Amygdala (tissue), 56 donors: Measurements from ENCODE around the gene LHX2.

ENCODE experiments used
- DNase-seq, 56 donors: peaks; one replicate each; lab custom pipeline; 2025; lab: John Stamatoyannopoulos, UW

Gene LHX2

DNA sequence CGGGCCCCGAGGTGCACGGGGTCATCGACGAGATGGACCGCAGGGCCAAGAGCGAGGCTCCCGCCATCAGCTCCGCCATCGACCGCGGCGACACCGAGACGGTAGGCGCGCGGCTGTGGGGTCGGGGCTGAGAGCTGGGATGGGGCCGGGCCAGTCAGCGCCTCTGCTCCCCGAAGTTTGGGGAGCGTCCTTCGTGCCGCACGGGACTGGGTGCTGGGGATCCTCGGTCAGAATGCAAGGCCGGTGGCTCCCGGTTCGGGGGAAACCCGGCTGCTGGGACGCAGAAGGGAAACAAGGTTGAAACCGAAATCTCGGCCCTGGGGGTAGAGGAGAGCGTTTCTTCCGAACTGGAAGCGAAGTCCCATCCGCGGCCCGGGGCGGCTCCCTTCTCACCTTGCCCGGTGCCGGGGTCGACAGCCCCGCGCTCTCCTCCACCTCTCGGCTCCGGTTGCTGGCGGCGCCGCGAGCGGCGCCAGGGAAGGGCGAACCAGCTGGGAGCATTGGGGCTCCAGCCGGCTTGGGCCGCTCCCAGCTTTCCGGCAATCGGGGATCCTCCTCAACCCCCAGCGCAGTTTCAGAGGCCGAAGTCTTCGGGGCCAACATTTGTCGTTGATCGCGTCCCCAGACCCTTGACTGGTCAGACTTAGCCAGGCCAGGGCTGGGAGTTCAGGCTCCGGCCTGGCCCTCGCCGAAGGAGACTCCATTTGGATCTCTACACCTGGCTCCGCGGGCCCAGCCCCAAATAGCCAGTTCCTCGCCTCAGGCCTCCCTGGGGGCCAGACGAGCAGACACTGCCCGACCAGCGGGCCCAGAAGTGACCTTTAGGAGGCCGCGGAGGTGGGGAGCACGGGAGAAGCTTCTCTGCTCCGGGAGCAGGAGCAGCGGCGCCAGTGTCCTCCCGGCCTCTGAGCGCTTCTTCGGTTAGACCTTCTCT lies 1.1 kb downstream of the LHX2 start:
- no peak for DNase-seq

DNA sequence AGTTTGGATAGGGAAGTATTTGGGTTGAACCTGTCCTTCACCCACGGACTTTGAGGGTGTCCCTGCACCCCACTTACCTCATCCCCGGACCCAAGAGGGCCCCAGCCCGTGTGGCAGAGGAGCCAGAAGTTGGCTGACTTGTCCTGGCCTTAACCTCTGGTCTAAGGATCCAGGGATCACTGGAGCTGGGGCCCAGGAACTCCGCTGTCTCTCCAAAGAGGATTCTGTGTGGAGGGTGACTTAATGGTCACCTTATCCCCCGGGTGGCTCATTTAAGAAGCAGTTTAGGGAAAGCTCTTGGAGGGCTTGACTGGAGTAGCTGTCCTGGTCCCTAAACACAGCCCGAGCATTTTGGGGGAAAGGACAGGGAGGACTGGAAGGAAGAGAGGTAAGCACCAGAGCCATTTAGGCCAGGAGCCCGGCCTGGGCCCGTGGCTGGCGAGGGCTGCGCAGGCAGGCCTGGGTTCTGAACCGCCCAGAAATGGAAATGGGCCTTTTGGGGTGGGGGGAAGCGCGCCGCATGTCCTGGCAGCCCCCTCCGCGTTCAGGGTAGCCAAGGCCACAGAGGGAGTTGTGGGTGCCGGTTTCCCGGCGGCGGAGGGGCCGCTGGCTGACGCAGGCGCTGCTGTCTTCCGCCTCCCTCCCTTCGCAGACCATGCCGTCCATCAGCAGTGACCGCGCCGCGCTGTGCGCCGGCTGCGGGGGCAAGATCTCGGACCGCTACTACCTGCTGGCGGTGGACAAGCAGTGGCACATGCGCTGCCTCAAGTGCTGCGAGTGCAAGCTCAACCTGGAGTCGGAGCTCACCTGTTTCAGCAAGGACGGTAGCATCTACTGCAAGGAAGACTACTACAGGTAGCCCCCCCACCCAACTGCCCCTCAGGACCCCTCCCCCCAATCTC lies 2.0 kb downstream of the LHX2 start:
- peak in 1 of 56 donors; percentile 35 for DNase-seq

DNA sequence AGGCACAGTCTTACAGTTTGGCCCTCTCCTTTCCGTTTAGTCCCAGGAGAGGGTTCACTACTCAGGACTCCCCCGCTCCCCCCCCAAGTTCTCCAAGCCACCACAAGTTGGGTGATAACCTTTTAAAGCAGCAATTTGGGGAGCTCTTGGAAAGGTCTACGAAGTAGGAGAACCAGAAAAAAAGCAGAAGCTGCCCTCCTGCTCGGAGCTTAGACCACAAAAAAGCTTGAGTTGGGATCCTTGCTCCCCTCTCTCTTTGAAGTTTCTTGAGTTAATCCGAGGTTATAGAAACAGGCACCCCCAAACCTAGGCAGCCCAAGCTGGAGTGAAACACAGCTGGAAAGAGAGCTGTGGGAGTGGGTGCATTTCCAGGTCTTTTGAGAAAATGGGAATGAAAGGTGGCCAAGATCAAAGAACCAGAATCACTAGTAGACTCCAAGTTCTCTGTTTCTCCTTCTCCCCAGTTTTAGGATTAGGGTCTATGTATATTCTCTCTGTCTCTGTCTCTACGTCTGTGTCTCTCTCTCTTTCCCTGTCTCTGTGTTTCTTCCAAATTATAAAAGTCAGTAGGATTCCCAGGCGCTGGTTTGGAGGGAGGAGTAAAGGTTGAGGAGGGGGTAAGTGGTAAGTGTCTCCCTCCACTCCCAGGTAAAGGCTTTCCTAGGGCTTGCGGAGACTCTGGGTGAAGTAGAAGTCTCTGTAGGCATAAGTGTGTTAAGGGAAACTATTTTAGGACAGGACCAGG lies 2.8 kb downstream of the LHX2 start:
- DNase-seq = no peak

DNA sequence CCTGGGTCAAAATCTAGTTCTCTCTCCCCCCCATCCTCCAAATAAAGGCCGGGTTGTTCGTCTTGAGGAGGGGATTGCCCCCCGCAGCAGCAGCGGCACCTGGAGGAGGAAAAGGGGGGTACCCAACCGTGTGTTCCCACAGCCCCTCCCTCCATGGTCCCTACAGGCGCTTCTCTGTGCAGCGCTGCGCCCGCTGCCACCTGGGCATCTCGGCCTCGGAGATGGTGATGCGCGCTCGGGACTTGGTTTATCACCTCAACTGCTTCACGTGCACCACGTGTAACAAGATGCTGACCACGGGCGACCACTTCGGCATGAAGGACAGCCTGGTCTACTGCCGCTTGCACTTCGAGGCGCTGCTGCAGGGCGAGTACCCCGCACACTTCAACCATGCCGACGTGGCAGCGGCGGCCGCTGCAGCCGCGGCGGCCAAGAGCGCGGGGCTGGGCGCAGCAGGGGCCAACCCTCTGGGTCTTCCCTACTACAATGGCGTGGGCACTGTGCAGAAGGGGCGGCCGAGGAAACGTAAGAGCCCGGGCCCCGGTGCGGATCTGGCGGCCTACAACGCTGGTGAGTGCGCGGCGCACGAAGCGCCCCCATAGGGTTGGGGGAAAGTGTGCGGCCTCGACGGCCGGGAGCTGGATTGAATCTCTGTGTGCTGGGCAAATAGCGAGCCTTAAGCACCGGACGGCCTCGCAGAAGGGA lies 3.5 kb downstream of the LHX2 start:
- DNase-seq = no peak

DNA sequence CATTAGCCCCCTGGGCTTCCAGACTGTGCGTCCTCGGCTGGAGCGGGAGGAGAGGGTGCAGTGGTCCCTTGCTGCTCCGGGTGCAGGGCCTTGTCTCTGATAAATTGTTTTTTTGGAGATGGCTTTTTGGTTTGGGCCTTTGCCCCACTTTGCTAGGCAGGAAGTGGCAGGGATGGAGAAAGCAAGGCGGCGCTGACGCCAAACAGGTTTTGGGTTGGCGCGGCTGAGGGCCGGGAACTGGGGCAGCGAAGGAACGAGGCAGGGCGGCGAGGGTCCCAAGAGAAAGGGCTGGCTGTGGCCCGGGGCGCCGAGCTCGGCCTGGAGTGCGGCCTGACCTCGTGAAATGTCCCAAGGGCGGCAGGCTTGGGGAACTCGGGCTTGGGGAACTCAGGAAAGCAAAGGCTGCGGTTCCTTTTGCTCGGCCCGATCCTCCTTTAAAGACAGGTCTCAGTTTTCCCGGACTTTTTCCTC lies 4.1 kb downstream of the LHX2 start:
- no peak for DNase-seq

DNA sequence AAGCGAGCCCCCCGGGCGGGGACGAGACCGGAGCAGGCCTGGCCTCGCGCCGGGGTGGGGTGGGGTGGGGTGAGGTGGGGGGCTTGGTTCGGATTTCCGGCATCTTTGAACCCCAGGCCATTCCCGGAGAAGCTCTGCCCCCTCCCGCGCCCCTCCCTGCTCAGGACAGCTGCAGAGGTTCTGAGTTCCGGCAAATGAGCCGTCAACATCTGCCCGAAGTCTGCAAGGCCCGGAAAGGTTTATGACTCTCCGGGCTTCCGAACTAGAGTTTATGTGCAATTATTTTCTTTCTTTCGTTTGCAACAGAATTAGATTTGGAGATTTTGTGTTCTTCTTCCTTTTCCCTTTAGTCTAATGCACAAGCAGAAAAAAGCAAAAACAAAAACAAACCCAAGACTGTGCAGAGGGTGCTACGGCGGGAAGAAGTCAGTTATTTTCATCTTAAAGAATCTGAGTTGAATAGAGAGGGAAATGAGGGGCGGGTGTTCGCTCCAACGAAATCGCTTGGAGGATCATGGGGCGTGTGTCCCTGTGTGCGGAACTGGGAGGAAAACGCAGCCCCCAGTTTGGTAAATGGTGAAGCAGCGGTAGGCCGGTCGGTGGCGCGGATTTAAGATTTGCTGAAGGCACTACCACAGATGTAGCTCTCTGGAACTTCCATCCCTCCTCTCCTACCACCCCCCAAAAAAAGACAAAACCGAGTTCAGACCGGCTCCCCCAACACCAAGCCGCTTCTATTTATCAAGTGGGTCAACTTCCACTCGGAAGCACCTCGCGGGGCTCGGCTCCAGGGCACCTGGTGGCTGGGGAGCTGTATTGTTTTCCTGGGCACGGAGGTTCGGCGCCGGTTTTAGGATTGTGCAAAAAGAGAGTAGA lies 4.8 kb downstream of the LHX2 start:
- DNase-seq = no peak

DNA sequence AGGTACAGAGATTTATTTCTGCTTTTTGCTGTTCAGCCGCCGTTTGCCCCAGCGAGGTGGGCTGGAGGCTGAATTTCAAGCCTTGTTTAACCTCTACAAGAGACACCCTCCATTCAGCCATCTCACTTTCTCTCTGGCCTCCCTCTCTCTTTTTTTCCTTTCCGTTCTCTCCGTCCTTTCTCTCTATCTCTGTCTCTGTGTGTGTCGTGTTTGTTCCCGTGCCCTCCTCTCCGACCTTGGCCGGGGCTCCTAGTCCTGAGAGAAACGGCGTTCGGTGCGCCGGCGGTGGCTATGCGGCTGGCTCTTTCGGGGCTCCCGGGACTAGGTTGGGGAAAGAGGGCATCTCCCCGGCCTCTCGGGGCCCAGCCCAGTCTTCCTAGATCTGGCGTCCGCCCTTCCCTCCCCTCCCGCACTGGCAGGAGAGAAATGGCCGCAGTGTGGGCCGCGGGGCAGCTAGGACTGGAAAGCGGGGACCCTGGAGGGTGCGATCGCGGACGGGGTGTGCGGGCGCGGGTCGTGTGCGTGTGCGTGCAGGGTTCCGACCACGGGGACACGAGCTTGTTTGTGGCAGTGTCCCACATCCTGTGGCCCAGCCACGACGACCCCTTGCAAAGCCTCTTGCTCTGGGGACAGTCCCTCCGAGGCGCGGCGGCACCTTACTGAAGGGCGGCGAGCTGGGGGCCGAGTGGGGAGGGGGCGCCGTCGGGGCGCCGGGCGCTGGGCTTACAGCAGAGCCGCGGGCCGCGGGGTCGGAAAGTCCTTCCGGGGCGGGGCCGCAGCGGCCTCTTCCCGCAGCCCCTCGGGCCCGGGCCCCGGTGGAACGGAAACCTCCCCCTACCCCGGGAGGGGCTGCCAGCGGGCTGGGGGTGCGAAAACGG lies 5.7 kb downstream of the LHX2 start:
- DNase-seq = no peak

DNA sequence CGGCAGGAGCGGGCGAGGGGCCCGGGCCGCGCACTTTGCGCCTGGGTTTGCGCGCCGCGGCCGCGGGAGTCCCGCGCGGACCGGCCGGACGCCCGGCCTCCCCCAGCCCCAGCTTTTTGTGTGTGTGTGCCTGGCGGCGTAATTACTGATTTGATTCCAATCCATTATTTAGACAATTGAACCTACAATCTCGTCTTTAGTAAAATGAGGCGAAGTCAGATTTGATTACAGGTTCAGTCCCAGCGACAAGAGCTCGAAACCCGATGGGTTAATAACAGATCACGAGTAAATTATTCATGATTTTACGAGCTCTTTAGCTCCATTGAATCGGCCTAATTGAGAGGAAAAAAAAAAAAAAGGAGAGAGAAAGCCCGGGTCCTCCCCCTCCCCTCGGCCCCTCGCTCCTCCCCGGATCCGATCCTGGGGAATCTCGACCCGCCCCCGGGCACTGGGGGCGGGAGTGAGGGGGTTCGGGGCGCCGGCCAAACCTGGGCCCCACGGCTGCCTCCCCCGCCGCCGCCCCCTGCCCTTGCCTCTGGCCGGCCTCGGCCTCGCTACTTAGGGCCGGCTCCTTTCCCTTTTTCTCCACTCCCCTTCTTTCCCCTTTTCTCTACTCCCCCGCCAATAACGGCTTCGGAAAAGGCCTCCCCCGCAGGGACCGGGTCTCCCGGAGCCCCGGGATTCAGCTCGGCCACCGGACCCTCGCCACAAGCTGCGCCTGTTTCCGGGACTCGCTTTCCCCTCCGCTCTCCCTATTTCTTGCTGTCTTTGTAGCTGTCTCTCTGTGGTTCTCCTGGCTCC lies 6.6 kb downstream of the LHX2 start:
- peak in 3 of 56 donors; percentile 27 to 42 (median 35) for DNase-seq

DNA sequence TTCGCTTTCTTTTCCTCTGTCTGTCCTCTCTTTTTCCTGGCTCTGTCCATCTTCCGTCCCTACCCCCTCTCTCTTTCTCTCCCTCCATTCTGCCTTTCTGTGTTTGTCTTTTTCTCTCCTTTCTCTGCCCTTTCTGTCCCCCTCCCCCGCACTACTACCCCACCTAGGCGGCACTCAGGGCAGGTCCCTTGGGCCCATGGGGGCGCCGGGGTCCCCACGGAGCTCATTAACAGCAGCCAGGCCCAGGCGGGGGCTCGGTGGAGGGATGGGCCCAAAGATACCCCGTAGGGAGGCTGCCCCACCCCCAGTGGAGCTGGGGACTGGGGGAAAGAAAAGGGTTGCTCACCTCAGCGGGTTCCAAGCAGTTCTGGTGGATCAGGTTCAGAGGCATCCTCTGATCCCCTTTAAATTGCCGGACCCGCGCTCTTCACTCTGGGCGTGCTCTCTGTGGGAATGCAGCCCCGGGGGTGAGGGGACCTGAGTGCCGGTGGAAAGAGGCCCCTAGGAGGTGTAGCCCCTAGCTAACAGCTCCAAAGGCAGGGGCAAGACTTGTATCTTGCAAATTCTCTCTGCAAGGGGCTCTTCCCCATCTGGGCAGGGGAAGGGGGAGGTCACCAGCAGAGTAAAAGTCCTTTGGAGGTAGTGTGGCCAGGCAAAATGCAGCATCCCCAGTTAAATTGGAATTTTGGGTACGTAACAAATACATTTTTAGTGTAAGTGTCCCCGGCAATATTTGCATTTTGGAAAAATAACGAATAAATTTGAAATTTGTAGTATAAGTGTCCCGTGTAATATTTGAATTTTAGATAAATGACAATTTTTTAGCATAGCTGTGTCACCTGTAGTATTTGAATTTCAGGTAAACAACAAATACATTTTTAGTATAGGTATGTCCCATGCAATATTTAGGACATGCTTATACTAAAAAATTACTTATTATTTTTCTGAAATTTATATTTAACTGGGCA lies 7.4 kb downstream of the LHX2 start:
- no peak for DNase-seq

DNA sequence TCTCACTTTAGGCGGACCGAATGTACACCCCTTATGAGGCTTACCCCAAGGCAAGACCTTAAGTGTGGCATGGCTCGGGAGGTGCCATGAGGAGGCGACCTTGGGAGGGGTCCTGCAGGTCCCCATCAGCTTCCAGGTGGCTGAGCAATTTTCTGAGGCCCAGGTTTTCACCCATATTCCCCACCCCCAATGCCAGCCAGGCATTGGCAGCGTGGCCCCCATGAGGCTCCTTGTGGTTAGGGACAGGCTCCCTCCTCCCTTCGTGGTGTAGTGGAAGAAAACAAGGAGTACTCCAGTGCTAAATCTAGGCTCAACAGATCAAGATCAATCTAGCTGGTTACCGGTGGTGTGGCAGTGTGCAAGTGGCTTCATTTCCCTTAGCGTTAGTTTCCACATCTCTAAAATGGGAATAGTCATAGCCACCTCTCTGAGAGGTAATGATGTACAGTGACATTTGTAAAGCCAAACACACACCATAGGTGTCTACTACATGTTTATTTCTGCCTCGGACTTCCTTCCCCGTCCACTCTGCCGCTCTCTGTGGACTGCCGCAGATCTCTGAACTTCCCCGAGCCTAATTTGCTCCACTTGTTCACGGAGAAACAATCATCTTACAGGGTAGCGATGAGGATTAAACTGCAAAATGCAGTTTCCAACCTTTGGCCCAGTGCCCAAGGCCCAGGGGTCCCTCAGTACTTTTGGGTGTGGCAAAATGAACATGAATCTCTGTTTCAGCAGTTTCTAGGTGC lies 8.4 kb downstream of the LHX2 start:
- no peak for DNase-seq

DNA sequence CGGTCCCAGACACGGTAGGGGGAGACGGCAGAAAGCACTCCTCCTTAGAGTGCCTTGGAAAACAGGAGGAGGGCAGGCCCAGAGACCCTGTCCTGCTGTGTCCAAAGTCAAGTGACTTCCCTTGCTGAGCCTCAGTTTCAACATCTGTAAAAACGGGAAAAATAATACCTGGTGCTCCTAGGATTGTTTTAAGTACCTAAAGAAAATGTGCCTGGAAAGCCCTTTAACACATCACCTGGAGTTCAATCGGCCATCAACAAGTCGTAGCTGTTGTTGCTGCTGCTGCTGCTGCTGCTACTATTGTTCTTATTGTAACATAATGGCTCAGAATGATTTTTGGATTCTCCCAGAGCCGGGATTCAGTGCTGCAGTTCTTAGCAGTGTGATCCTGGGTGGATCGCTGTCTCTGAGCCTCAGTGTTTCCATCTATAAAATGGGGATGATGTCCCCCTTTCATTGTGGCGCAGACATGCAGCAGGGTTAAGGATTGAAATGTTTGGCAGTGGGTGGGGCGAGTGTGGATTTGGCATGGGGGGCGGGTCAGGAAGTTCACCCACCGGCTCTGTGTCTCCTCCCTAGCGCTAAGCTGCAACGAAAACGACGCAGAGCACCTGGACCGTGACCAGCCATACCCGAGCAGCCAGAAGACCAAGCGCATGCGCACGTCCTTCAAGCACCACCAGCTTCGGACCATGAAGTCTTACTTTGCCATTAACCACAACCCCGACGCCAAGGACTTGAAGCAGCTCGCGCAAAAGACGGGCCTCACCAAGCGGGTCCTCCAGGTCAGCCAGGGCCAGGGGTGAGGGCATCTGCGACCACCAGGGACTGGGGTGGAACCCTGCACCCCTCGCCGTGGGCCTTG lies 9.2 kb downstream of the LHX2 start:
- no peak for DNase-seq

DNA sequence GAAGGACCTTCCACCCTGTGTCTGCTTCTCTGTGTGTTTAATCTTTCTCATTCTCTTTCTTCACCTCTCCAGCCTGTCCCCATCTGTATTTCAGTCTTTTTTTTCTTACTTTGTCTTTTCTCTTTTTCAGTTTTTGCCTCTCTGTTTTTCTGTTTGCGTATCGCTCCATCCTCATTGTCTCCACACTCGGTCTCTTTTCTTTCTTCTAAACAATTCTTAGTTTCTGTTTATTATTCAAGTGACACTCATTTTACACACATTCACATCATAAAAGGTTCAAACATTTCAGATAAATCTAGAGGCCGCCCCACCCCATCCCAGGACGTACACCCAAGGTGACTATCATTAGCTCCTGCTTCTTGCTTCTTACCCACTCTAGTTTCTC lies 9.8 kb downstream of the LHX2 start:
- DNase-seq = no peak

DNA sequence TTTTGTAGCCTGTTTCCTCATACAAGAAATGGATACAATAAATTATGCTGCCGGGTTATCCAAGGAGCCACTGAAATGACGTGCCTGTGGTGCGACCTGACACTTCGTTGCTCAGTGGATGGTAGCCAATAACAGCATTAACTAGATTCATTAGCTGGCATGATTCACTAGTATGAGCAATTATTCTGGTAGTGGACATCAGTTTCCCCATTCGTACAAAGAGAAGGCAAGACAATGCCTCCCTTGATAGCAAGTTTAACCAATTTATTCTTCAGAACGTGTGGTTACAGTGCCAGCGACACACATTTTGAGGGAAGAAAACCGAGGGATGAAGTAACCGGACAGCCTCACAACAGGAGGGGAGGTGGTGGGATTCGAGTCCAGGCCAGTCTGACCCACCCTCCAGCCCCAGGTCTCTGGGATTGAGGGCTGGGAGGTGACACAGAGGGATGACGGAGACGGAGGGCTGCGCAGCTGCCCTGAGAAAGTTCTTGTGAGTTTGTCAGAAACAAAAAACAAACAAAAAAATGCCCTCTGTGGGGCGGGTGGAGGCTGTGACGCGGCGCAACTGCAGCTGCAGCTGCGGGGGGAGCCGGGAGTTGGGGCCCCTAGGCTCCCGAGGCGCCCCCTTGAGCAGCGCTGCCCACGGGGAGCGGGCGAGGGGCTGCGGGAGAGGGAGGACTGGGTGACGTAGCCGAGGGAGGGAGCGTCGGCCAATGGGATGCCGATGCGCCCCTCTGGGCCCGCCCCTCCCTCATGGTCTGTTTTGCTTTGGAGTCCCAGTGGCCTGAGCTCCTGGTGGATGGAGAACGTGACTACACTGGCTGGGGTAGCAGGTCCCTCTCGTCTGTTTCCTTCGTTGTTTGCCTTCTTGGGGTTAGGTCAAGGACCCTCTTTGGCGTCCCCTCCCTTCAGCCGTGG lies 10.9 kb downstream of the LHX2 start:
- no peak for DNase-seq
